Lower lobe of right lung (tissue), 2 donors: ENCODE data around the gene CT45A10. TPM values are rescaled to one million over a fixed set of nuclear protein-coding genes. Genes with fewer than 3 reads are reported as not detected.
"Not testable (repeated sequence)": the region's sequence is repeated elsewhere in the genome, so short reads cannot be mapped to it uniquely, and the experiment has no call there.

ENCODE experiments used
- ATAC-seq, 2 donors: fragments of 200-7000 bp; cut with Tn5 transposase; one replicate each; pipeline ENCODE4 v1.9.1; 2020 to 2022; ENCODE audit warnings: mild to moderate bottlenecking in 2 of 2, moderate library complexity in 2 of 2
- DNase-seq: peaks from one replicate; pipeline ENCODE4 v3.0.0-alpha.2; 2020
- H3K27ac ChIP-seq: fragments of 200-600 bp; one replicate; pipeline ENCODE4 v1.8.0; 2022
- H3K27me3 ChIP-seq: fragments of 200-600 bp; one replicate; pipeline ENCODE4 v1.8.0; 2022; ENCODE audit warnings: low read depth
- H3K36me3 ChIP-seq: fragments of 200-600 bp; one replicate; pipeline ENCODE4 v1.8.0; 2022; ENCODE audit warnings: mild to moderate bottlenecking
- H3K4me1 ChIP-seq: fragments of 200-600 bp; one replicate; pipeline ENCODE4 v1.8.0; 2022
- H3K4me3 ChIP-seq: fragments of 200-600 bp; one replicate; pipeline ENCODE4 v1.8.0; 2022; ENCODE audit warnings: mild to moderate bottlenecking
- H3K9me3 ChIP-seq: fragments of 200-600 bp; one replicate; pipeline ENCODE4 v1.8.0; 2022
- intact Hi-C: fragments of 100-400 bp; cut with DNase I; formaldehyde crosslinking; loops from one replicate; pipeline ENCODE4 v1.11.0; 2022
- total RNA-seq: library from RNA; stranded (reverse); fragmentation: NEBNext Ultra II Directional; extraction: Animal tissue kit (Norgen Biotek cat#: 25700); gene quantifications from one replicate; pipeline ENCODE4 v1.2.1, GENCODE V29; 2021
- TF ChIP-seq, protein P1 (sequence below): fragments of 200-600 bp; IDR thresholded peaks from one replicate; pipeline ENCODE4 v1.8.0; 2022; ENCODE audit warnings: antibody characterized with exemption, mild to moderate bottlenecking
- donor health status: DM: no; HTN: yes; CAD: no; lungs with severe emphysema.

The CT45A10 gene
- total RNA-seq, 1 donor from 2014 or later, result not detected

DNA sequence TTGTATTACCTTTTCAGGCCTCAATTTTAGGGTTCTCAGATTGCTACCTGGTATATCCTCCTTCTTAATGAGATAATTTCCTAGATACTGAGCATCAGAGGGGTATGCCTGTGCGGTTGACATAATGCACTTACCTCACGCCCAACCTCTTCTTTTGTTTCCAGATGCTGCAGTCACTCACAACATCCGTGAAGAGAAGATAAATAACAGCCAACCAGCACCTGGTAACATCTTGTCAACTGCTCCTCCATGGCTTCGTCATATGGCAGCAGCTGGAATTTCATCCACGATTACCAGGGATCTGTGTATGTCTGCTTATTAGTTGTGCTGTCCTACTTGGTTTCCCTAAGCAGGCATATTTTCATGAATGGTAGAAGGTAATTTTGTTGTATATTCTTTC lies 17.0 kb upstream of the CT45A10 start:
- Histone ChIP-seq H3K36me3 (no peaks in the 10 kb centered on the region), H3K4me3 (no peak overlapping the region), H3K9me3 (no peaks in the 10 kb centered on the region), H3K4me1 (no peaks in the 10 kb centered on the region), H3K27me3 (no peaks in the 10 kb centered on the region), H3K27ac (no peak overlapping the region)
- intact Hi-C loops, result no loop called here
- TF ChIP-seq, protein P1, sequence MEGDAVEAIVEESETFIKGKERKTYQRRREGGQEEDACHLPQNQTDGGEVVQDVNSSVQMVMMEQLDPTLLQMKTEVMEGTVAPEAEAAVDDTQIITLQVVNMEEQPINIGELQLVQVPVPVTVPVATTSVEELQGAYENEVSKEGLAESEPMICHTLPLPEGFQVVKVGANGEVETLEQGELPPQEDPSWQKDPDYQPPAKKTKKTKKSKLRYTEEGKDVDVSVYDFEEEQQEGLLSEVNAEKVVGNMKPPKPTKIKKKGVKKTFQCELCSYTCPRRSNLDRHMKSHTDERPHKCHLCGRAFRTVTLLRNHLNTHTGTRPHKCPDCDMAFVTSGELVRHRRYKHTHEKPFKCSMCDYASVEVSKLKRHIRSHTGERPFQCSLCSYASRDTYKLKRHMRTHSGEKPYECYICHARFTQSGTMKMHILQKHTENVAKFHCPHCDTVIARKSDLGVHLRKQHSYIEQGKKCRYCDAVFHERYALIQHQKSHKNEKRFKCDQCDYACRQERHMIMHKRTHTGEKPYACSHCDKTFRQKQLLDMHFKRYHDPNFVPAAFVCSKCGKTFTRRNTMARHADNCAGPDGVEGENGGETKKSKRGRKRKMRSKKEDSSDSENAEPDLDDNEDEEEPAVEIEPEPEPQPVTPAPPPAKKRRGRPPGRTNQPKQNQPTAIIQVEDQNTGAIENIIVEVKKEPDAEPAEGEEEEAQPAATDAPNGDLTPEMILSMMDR, result no peak
- DNase-seq (no peak), ATAC-seq (no peak)

DNA sequence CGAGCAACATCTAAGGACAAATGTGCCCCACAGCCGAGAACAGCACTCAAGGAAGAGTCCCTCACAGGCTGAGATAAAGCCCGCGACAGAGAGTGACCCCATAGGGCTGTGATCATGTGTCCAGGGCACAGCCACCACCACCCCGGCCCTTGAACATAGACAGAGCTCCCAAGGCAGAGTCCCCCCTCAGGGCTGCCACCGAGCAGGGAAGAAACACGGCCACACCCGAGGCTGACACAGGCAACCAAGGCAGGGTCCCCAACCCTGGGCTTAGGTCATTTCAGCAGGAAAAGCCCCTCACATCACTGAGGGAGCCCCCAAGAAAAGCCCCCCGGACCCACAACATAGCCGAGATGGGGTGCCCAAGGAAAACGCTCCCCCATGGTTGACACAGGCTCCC lies 463 bp downstream of the CT45A10 start:
- ATAC-seq, result no peak

DNA sequence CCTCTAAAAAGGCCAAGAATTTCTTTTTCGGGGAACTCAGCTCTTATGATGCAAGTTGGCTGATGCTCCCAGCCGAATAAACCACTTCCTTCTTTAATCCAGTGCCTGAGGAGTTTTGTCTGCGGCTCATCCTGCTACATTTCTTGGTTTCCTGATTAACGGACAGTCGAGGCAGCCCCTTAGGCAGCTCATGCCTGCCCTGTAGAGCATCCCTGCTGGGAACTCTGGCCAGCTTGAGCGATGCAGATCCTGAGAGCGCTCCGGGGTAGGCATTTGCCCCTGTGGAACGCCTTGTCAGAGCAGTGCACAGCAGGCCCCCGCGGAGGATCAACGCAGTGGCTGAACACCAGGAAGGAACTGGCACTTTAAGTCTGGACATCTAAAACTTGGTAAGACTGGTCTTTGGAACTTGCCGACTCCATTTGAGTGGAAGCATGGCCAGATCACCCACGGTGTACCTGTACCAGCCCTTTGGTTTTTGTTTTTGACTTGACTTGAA lies 3.1 kb downstream of the CT45A10 start:
- intact Hi-C loops, result no loop called here
- Histone ChIP-seq H3K36me3 (no peaks in the 10 kb centered on the region), H3K9me3 (no peaks in the 10 kb centered on the region), H3K27ac (no peak overlapping the region), H3K4me1 (no peaks in the 10 kb centered on the region), H3K27me3 (no peaks in the 10 kb centered on the region), H3K4me3 (no peak overlapping the region)
- DNase-seq (no peak), ATAC-seq (no peak)
- TF ChIP-seq, protein P1, result no peak

More for the DNA sequence above, 463 bp downstream of the CT45A10 start:
- Histone ChIP-seq H3K36me3 (no peaks in the 10 kb centered on the region), H3K4me3 (no peak overlapping the region), H3K27me3 (no peaks in the 10 kb centered on the region), H3K9me3 (no peaks in the 10 kb centered on the region), H3K27ac (no peak overlapping the region), H3K4me1 (no peaks in the 10 kb centered on the region)
- DNase-seq, result no peak
- intact Hi-C loops, result no loop called here
- TF ChIP-seq, protein P1, result no peak

DNA sequence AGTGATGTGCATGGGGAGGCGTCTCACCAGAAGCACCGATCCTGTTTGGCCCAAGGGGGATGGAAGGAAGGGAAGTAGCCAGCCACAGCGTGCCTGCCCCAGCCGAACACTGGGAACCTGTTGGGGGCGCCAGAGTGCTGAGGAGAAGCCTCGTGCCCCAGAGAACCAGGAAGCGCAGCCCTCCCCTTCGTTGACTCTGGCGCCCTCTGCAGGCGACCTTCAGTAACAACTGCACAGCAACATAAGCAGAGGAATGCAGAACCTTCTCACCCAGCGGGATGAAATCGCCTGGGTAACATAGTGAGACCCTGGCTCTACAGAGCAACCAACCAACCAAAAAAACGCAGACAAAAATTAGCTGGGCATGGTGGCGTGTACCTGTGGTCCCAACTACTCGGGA lies 4.3 kb downstream of the CT45A10 start:
- H3K36me3 ChIP-seq, H3K4me3 ChIP-seq, H3K4me1 ChIP-seq, H3K27ac ChIP-seq, DNase-seq, H3K27me3 ChIP-seq, H3K9me3 ChIP-seq, intact Hi-C loops, ATAC-seq: not testable (repeated sequence)

DNA sequence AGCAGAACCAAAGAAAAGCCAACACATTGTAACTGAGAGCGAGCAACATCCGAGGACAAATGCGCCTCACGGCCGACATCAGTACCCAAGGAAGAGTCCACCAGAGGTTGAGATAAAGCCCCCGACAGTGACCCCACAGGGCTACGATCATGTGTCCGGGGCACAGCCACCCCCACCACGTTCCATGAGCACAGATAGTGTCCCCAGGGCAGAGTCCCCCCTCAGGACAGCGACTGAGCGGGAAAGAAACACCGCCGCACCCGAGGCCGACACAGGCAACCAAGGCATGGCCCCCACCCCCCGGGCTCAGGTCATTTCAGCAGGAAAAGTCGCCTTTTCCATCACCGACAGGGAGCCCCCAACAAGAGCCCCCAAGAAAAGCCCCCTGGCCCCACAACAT lies 5.0 kb downstream of the CT45A10 start:
- H3K36me3 ChIP-seq, ATAC-seq, H3K27ac ChIP-seq, H3K27me3 ChIP-seq, DNase-seq, intact Hi-C loops, H3K9me3 ChIP-seq, H3K4me1 ChIP-seq, H3K4me3 ChIP-seq: not testable (repeated sequence)

DNA sequence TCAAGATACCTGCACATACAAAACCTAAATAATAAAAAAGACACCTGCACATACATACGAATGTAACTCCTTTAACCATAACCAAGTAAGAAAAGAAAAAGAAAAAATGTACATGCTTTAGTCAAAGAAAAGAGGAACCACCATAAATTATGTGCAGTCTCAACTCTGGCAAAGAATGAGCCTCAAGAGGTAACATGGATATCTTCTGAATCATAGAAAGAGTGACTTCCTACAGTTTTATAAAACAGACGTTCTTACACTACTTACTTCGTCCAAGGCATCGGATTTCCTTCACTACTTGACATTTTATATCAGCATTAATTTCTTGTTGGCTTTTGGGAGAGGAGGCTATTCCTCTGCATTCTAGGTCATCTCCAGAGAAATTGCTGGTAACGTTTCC lies 10.5 kb downstream of the CT45A10 start:
- H3K36me3 ChIP-seq, H3K4me1 ChIP-seq, H3K9me3 ChIP-seq, H3K27ac ChIP-seq, DNase-seq, intact Hi-C loops, H3K27me3 ChIP-seq, ATAC-seq, H3K4me3 ChIP-seq: not testable (repeated sequence)

DNA sequence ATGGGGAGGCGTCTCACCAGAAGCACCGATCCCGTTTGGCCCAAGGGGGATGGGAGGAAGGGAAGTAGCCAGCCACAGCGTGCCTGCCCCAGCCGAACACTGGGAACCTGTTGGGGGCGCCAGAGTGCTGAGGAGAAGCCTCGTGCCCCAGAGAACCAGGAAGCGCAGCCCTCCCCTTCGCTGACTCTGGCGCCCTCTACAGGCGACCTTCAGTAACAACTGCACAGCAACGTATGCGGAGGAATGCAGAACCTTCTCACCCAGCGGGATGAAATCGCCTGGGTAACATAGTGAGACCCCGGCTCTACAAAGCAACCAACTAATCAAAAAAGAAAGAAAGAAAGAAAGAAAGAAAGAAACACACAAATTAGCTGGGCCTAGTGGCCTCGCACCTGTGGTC lies 21.5 kb downstream of the CT45A10 start, which contains the start of gene CT45A9:
Gene CT45A9 (minus strand): TSS at position 101 of the 400 bp plus-strand sequence. CDS start 3,751 bp downstream, outside the sequence.
- H3K4me3 ChIP-seq, ATAC-seq, H3K36me3 ChIP-seq, intact Hi-C loops, H3K9me3 ChIP-seq, H3K4me1 ChIP-seq, H3K27me3 ChIP-seq, H3K27ac ChIP-seq, DNase-seq: not testable (repeated sequence)

DNA sequence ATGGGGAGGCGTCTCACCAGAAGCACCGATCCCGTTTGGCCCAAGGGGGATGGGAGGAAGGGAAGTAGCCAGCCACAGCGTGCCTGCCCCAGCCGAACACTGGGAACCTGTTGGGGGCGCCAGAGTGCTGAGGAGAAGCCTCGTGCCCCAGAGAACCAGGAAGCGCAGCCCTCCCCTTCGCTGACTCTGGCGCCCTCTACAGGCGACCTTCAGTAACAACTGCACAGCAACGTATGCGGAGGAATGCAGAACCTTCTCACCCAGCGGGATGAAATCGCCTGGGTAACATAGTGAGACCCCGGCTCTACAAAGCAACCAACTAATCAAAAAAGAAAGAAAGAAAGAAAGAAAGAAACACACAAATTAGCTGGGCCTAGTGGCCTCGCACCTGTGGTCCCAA lies 38.8 kb downstream of the CT45A10 start, which contains the start of gene CT45A8:
Gene CT45A8 (minus strand): TSS at position 101 of the 400 bp plus-strand sequence. CDS start 3,755 bp downstream, outside the sequence.
- H3K27ac ChIP-seq, ATAC-seq, H3K4me3 ChIP-seq, H3K4me1 ChIP-seq, H3K27me3 ChIP-seq, H3K9me3 ChIP-seq, DNase-seq, H3K36me3 ChIP-seq, intact Hi-C loops: not testable (repeated sequence)

DNA sequence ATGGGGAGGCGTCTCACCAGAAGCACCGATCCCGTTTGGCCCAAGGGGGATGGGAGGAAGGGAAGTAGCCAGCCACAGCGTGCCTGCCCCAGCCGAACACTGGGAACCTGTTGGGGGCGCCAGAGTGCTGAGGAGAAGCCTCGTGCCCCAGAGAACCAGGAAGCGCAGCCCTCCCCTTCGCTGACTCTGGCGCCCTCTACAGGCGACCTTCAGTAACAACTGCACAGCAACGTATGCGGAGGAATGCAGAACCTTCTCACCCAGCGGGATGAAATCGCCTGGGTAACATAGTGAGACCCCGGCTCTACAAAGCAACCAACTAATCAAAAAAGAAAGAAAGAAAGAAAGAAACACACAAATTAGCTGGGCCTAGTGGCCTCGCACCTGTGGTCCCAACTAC lies 56.1 kb downstream of the CT45A10 start, which contains the start of gene CT45A7:
Gene CT45A7 (minus strand): TSS at position 101 of the 400 bp plus-strand sequence. CDS start 3,747 bp downstream, outside the sequence.
- ATAC-seq, H3K27ac ChIP-seq, intact Hi-C loops, H3K4me3 ChIP-seq, H3K27me3 ChIP-seq, H3K9me3 ChIP-seq, H3K4me1 ChIP-seq, H3K36me3 ChIP-seq, DNase-seq: not testable (repeated sequence)
